HG02759 (cell line): Measurements from ENCODE around the gene TSPAN7.

ENCODE experiments used
- ATAC-seq: cut with Tn5 transposase; IDR thresholded peaks from one replicate; pipeline ENCODE4 v1.9.1; 2021; ENCODE audit warnings: mild to moderate bottlenecking, moderate library complexity; ENCODE audit not compliant: unreplicated experiment

Gene TSPAN7

GRCh38 chrX:38678821-38679220 lies 117.5 kb downstream of the TSPAN7 start:
- no peak for ATAC-seq

- no peak for ATAC-seq
Observed at GRCh38 chrX:38679695-38680094, 118.4 kb downstream of the TSPAN7 start.

- no peak for ATAC-seq
Observed at GRCh38 chrX:38682095-38682494, 120.8 kb downstream of the TSPAN7 start.

GRCh38 chrX:38692961-38693360 lies 131.6 kb downstream of the TSPAN7 start:
- no peak for ATAC-seq

GRCh38 chrX:38694394-38694793 lies 133.1 kb downstream of the TSPAN7 start:
- no peak for ATAC-seq

GRCh38 chrX:38697461-38697860 lies 136.1 kb downstream of the TSPAN7 start:
- ATAC-seq = no peak

GRCh38 chrX:38699121-38699520 lies 137.8 kb downstream of the TSPAN7 start:
- ATAC-seq = no peak

- ATAC-seq = no peak
Observed at GRCh38 chrX:38699696-38700095, 138.4 kb downstream of the TSPAN7 start.

- no peak for ATAC-seq
Observed at GRCh38 chrX:38701073-38701472, 139.7 kb downstream of the TSPAN7 start.

- no peak for ATAC-seq
Observed at GRCh38 chrX:38704146-38704882, 143.0 kb downstream of the TSPAN7 start.

GRCh38 chrX:38717871-38718270 lies 156.5 kb downstream of the TSPAN7 start:
- no peak for ATAC-seq

GRCh38 chrX:38718311-38718710 lies 157.0 kb downstream of the TSPAN7 start:
- ATAC-seq = no peak

- ATAC-seq = no peak
Observed at GRCh38 chrX:38726612-38727011, 165.3 kb downstream of the TSPAN7 start.

- no peak for ATAC-seq
Observed at GRCh38 chrX:38727668-38728067, 166.3 kb downstream of the TSPAN7 start.

GRCh38 chrX:38732866-38733265 lies 171.5 kb downstream of the TSPAN7 start:
- ATAC-seq = no peak
